Measurements from ENCODE around the gene RNF123.

GRCh38 chr3:49641921-49642707, 47.2 kb upstream of the RNF123 start:
- TF ChIP-seq RFX5 (IDR thresholded peaks at IDR 0.05; ENCODE audit: low read length), result no peak
- TF ChIP-seq PBX3 (IDR thresholded peaks at IDR 0.05), result no peak
- no peak for TF ChIP-seq CTCF (IDR thresholded peaks at IDR 0.05)
- TF ChIP-seq RAD21 (IDR thresholded peaks at IDR 0.05; ENCODE audit: low read length), result no peak
- TF ChIP-seq POLR2AphosphoS5 (IDR thresholded peaks at IDR 0.05; ENCODE audit: low read depth, low read length), result no peak
- TF ChIP-seq SIN3A (IDR thresholded peaks at IDR 0.05; ENCODE audit: borderline replicate concordance, low read depth, low read length), result no peak
- no peak for TF ChIP-seq RCOR1 (IDR thresholded peaks at IDR 0.05; ENCODE audit: low read length)
- TF ChIP-seq TEAD4 (IDR thresholded peaks at IDR 0.05; ENCODE audit: borderline replicate concordance, insufficient read depth), result no peak

Measured in SK-N-SH (cell line).